K562 (cell line): Measurements from ENCODE around the gene SPATA45. TPM values are rescaled to one million over a fixed set of nuclear protein-coding genes. Genes with fewer than 3 reads are reported as not detected.

Experiments
- ATAC-seq: fragments of 200-7000 bp; cut with Tn5 transposase; 3 replicates; pipeline ENCODE4 v1.9.1; 2020; ENCODE audit warnings: moderate library complexity
- BruUV-seq: library from RNA; stranded (reverse); fragments of 400-500 nt; replicated peaks from 2 replicates; lab custom pipeline; 2021; lab: Mats Ljungman, UMichigan
- CTCF ChIA-PET: fragments of 300-600 bp; formaldehyde crosslinking; extraction: SDS; loops from one replicate; lab custom pipeline; 2021; ENCODE audit warnings: low intra/inter-chr PET ratio; lab: Yijun Ruan, JAX
- POLR2A ChIA-PET: fragments of 300-600, 350-650 bp; sonication (Branson Sonifier 250); formaldehyde crosslinking; extraction: SDS; loops from one replicate; lab custom pipeline; 2021; ENCODE audit warnings: antibody characterized with exemption, inconsistent platforms; lab: Yijun Ruan, JAX
- DNase-seq, 4 experiments: peaks; one replicate each; pipeline versions ENCODE4 v3.0.0 to v3.0.0-alpha.2; 2011 to 2018; ENCODE audit warnings: low spot score in 3 of 4, mixed read lengths in 3 of 4; ENCODE audit errors: extremely low read depth in 1 of 4
- FAIRE-seq: peaks from 2 replicates; lab custom pipeline; 2011; peaks lifted over from hg19 to GRCh38; lab: Jason Lieb, UNC
- H2AFZ ChIP-seq: 2 replicates; pipeline ENCODE4 v1.6.0; 2011; ENCODE audit warnings: low read depth, low read length, control low read depth, inconsistent platforms
- H3K27ac ChIP-seq: fragments of 200-600 bp; 3 replicates; pipeline ENCODE4 v1.8.0; 2011; ENCODE audit warnings: low read depth, mild to moderate bottlenecking, control low read depth, inconsistent platforms, low read length, moderate library complexity, mixed read lengths; ENCODE audit errors: extremely low read depth
- H3K27me3 ChIP-seq, 2 experiments: fragments of 300-600 bp in 1 of 2; 2 replicates in 1 of 2; 3 replicates in 1 of 2; pipeline versions ENCODE4 v1.6.0 to v1.8.0; 2011; ENCODE audit warnings: inconsistent platforms in 2 of 2, low read length in 2 of 2, mild to moderate bottlenecking in 1 of 2, mixed read lengths in 1 of 2, moderate library complexity in 1 of 2; ENCODE audit not compliant: control insufficient read depth in 2 of 2, insufficient read depth in 2 of 2
- H3K36me3 ChIP-seq: fragments of 300-600 bp; 3 replicates; pipeline ENCODE4 v1.8.0; 2011; ENCODE audit warnings: mild to moderate bottlenecking, low read length, inconsistent platforms; ENCODE audit not compliant: control insufficient read depth, insufficient read depth
- H3K4me1 ChIP-seq, 2 experiments: fragments of 200-600 bp in 1 of 2; replicated peaks in 1 of 2; 2 replicates in 1 of 2; 3 replicates in 1 of 2; pipeline versions ENCODE4 v1.5.1 to v1.8.0; 2011; ENCODE audit warnings: inconsistent platforms in 2 of 2, low read length in 2 of 2, mild to moderate bottlenecking in 1 of 2, mixed read lengths in 1 of 2, moderate library complexity in 1 of 2; ENCODE audit not compliant: control insufficient read depth in 2 of 2, insufficient read depth in 2 of 2
- H3K4me2 ChIP-seq: 2 replicates; pipeline ENCODE4 v1.6.1; 2011; ENCODE audit warnings: low read length, control low read depth, inconsistent platforms, mixed read lengths; ENCODE audit not compliant: insufficient read depth
- H3K4me3 ChIP-seq: fragments of 200-600 bp; sonication (generic), shearing (Covaris generic); 2 replicates; pipeline ENCODE4 v1.5.1; 2016; ENCODE audit warnings: control low read depth, inconsistent platforms
- H3K79me2 ChIP-seq: fragments of 200-600 bp; 3 replicates; pipeline ENCODE4 v1.8.0; 2011; ENCODE audit warnings: low read length, inconsistent platforms; ENCODE audit not compliant: control insufficient read depth, insufficient read depth
- H3K9ac ChIP-seq, 2 experiments: 2 replicates each; pipeline versions ENCODE4 v1.6.0 to v1.6.1; 2011; ENCODE audit warnings: low read depth in 2 of 2, low read length in 2 of 2, control low read depth in 1 of 2, inconsistent platforms in 1 of 2, mild to moderate bottlenecking in 1 of 2, mixed read lengths in 1 of 2; ENCODE audit not compliant: insufficient read depth in 1 of 2
- H3K9me1 ChIP-seq: one replicate; pipeline ENCODE4 v1.6.0; 2011; ENCODE audit warnings: inconsistent platforms, mild to moderate bottlenecking, low read length, moderate library complexity; ENCODE audit not compliant: control insufficient read depth, insufficient read depth
- H3K9me3 ChIP-seq: replicated peaks from 2 replicates; pipeline ENCODE4 v1.5.1; 2011; ENCODE audit warnings: low read depth, low read length, inconsistent platforms; ENCODE audit not compliant: control insufficient read depth, insufficient read depth
- H4K20me1 ChIP-seq: replicated peaks from 2 replicates; pipeline ENCODE4 v1.6.1; 2011; ENCODE audit warnings: low read length, inconsistent platforms, mixed read lengths; ENCODE audit not compliant: control insufficient read depth, insufficient read depth
- BCOR ChIP-seq: fragments of 450-650 bp; IDR thresholded peaks from 2 replicates; pipeline ENCODE4 v1.6.1; 2016
- CBFB ChIP-seq: sonication (generic); formaldehyde crosslinking; IDR thresholded peaks from 2 replicates; pipeline ENCODE4 v1.4.0; 2020; ENCODE audit warnings: mild to moderate bottlenecking, missing genetic modification reagents
- CCNT2 ChIP-seq: IDR thresholded peaks from 2 replicates; pipeline ENCODE4 v1.6.1; 2011; ENCODE audit warnings: borderline replicate concordance, low read depth, mild to moderate bottlenecking, moderate library complexity, mixed read lengths, low read length; ENCODE audit not compliant: insufficient read length; ENCODE audit errors: extremely low read depth
- EP400 ChIP-seq: fragments of 450-650 bp; IDR thresholded peaks from 2 replicates; pipeline ENCODE4 v1.6.1; 2017; ENCODE audit warnings: antibody characterized with exemption, mild to moderate bottlenecking, moderate library complexity
- HIVEP1 ChIP-seq: fragments of 250-450 bp; sonication (Bioruptor Pico); IDR thresholded peaks from 2 replicates; pipeline ENCODE4 v1.4.0; 2020; ENCODE audit warnings: mild to moderate bottlenecking
- LEF1 ChIP-seq: fragments of 450-650 bp; IDR thresholded peaks from 2 replicates; pipeline ENCODE4 v1.6.1; 2016; ENCODE audit warnings: mild to moderate bottlenecking
- MAFF ChIP-seq: IDR thresholded peaks from 2 replicates; pipeline ENCODE4 v1.6.1; 2012; ENCODE audit warnings: low read length, improper control_type of control experiment
- MAFG ChIP-seq: fragments of 450-650 bp; conservative IDR thresholded peaks from 2 replicates; pipeline ENCODE4 v1.6.1; 2016; ENCODE audit warnings: missing genetic modification characterization, missing compliant biosample characterization
- NFE2 ChIP-seq: IDR thresholded peaks from 2 replicates; pipeline ENCODE4 v1.6.1; 2014; ENCODE audit warnings: antibody characterized with exemption, low read depth
- NR2C1 ChIP-seq, 2 experiments: fragments of 450-650 bp; IDR thresholded peaks; 2 replicates each; pipeline ENCODE4 v1.6.1; 2017; ENCODE audit warnings: mild to moderate bottlenecking in 2 of 2, antibody characterized with exemption in 1 of 2, inconsistent platforms in 1 of 2, missing compliant biosample characterization in 1 of 2, missing genetic modification characterization in 1 of 2
- XRCC3 ChIP-seq: fragments of 450-650 bp; IDR thresholded peaks from 2 replicates; pipeline ENCODE4 v1.6.1; 2017; ENCODE audit warnings: mild to moderate bottlenecking, moderate library complexity
- ZNF583 ChIP-seq: fragments of 250-450 bp; sonication (Bioruptor Pico); IDR thresholded peaks from 2 replicates; pipeline ENCODE4 v1.4.0; 2020
- WGBS: fragments of 100-300 bp; shearing (Covaris generic); methylation state at CpG from one replicate; pipeline ENCODE4 v1.1.6; 2016; ENCODE audit warnings: low coverage, mixed read lengths; ENCODE audit not compliant: insufficient coverage; ENCODE audit errors: missing lambda C conversion rate; 5-methylcytosine and 5-hydroxymethylcytosine counted together
- in situ Hi-C: fragments of 300-500 bp; cut with MboI; formaldehyde crosslinking; loops from 4 replicates; pipeline ENCODE4 v1.15.0; 2018; ENCODE audit warnings: inconsistent platforms, mixed read lengths
- intact Hi-C: fragments of 100-400 bp; cut with micrococcal nuclease; formaldehyde crosslinking; loops from 2 replicates; pipeline ENCODE4 v1.14.2; 2022
- polyA plus RNA-seq, 8 experiments: library from polyadenylated mRNA; depleted of rRNA in 4 of 8; stranded (reverse) in 5 of 8; unstranded in 3 of 8; fragments of >200 nt; fragmentation: Nextera tagmentation in 2 of 8; fragmentation: Illumina TruSeq in 1 of 8; extraction: Ambion mirVana in 2 of 8; extraction: Trizol in 1 of 8; gene quantifications; 2 replicates each; pipeline versions ENCODE4 v1.2.1 to v1.2.3, GENCODE V29; 2011 to 2014; ENCODE audit warnings: inconsistent platforms in 1 of 8, missing spikeins in 1 of 8
- total RNA-seq, 7 experiments: library from RNA; depleted of rRNA in 6 of 7; stranded (reverse); fragments of >200 nt in 6 of 7; fragmentation: Illumina TruSeq in 2 of 7; extraction: Trizol in 2 of 7; gene quantifications; 2 replicates each; pipeline versions ENCODE4 v1.2.1 to v1.2.3, GENCODE V29; 2011 to 2021; ENCODE audit warnings: low replicate concordance in 1 of 7
- TF ChIP-seq, protein P1 (sequence below): sonication (generic); formaldehyde crosslinking; IDR thresholded peaks from 2 replicates; pipeline ENCODE4 v1.9.0; 2022; ENCODE audit warnings: mild to moderate bottlenecking, missing genetic modification reagents
- TF ChIP-seq, protein P2 (sequence below): fragments of 450-650 bp; IDR thresholded peaks from 2 replicates; pipeline ENCODE4 v1.6.1; 2016; ENCODE audit warnings: low read depth

The SPATA45 gene
- total and polyA plus RNA-seq, 9 of the 15 experiments (the other 6 are each of a cell fraction or from before 2014, with no cell fraction given) = 0.18 TPM; not detected in 8

DNA sequence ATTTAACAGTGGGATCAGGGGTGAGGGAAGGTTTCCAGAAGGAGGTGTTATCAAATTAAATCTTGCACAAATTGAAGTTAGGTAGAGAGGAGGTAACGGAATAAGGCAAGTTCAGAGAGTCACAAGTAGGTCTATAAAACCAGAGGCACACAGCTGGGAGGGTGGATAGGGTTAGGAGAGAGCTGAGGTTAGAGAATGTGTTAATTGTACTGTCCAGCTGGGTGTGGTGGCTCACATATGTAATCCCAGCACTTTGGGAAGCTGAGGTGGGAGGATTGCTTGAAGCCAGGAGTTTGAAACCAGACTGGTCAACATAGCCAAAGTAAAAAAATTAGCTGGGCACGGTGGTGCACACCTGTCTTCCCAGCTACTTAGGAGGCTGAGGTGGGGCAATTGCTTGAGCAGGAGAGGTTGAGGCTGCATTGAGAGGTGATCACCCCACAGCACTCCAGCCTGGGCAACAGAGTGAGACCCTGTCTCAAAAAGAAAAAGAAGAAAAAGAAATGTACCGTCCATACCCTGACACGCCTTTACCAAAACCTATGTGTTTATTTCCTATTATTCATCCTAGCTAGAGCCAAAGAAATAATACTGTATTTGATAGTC, 20.2 kb downstream of the SPATA45 start (continued):
- TF ChIP-seq HIVEP1 (CRISPR knock-in tag) = no peak
- TF ChIP-seq NFE2 = no peak
- TF ChIP-seq, protein P1, sequence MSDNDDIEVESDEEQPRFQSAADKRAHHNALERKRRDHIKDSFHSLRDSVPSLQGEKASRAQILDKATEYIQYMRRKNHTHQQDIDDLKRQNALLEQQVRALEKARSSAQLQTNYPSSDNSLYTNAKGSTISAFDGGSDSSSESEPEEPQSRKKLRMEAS (CRISPR knock-in tag) = no peak
- no peak for TF ChIP-seq CBFB (CRISPR knock-in tag)
- no peak for TF ChIP-seq CCNT2
- no peak for TF ChIP-seq MAFG (tag)
- no peak for TF ChIP-seq NR2C1 (IDR thresholded peaks at IDR 0.05)
- no peak for TF ChIP-seq NR2C1 (tag; IDR thresholded peaks at IDR 0.05)
- no peak for TF ChIP-seq ZNF583 (CRISPR knock-in tag)
- TF ChIP-seq MAFF = no peak
- TF ChIP-seq BCOR = no peak

DNA sequence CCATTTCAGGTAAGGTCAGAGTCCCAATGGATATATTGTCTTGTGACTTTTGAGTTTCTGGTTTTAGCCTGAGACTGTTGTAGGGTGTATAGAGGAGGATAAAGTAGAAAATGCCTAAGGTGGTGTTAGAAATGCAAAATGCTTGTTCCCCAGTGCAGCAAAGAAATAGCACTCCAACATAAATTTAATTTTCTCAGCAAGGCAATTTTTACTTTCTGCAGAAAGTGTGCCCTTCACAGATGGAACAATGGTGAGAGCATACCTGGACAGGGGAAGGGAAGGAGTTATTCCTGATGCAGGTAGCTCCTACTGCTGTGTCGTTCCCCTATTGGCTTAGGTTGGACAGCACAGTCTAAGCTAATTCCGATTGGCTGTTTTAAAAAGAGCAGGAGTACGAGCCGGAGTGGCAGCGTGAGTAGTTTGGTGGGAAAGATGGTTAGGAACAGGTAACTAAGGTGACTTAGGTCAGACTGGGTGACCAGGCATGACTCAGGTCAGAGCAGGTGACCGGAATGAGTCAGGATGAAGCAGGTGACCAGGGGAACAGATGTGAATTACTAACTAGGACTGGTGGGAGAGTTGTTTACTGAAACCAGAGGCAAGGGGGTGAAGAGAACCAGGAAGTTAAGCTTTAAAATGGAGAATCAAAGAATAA, 21.5 kb downstream of the SPATA45 start:
- Histone ChIP-seq H3K27ac (no peak overlapping the region), H3K4me2 (no peak overlapping the region), H3K9me1 (no peaks in the 10 kb centered on the region), H3K27me3 (0 out of 5 replicates have a peak, but pooled peaks cover 0 to 4% of the 10 kb centered on the region in 2 experiments), H3K79me2 (no peaks in the 10 kb centered on the region), H3K9me3 (peaks cover 9% of the 10 kb centered on the region), H4K20me1 (no peaks in the 10 kb centered on the region), H3K4me3 (no peak overlapping the region), H3K4me1 (no peaks in the 10 kb centered on the region), H3K9ac (no peak overlapping the region), H3K36me3 (no peaks in the 10 kb centered on the region), H2AFZ (no peak overlapping the region)
- ChIA-PET CTCF (no interaction called here), POLR2A (interaction anchor here (1.2 kb wide), 1 partner anchor 11 kb away, joined by 3 read pairs; no protein-coding TSS in a partner anchor)
- in situ Hi-C loops (no loop called here), intact Hi-C loops (no loop called here)
- WGBS = 51% methylated on average over 6 of the region's 6 CpGs
- FAIRE-seq (no peak), DNase-seq (no peak), ATAC-seq (no peak)
- no TSS peak for BruUV-seq
- TF ChIP-seq LEF1 (peak; percentile 33; the same call in 1 of the 2 replicates), EP400 (no peak), XRCC3 (peak; percentile 94)
- TF ChIP-seq, protein P2, sequence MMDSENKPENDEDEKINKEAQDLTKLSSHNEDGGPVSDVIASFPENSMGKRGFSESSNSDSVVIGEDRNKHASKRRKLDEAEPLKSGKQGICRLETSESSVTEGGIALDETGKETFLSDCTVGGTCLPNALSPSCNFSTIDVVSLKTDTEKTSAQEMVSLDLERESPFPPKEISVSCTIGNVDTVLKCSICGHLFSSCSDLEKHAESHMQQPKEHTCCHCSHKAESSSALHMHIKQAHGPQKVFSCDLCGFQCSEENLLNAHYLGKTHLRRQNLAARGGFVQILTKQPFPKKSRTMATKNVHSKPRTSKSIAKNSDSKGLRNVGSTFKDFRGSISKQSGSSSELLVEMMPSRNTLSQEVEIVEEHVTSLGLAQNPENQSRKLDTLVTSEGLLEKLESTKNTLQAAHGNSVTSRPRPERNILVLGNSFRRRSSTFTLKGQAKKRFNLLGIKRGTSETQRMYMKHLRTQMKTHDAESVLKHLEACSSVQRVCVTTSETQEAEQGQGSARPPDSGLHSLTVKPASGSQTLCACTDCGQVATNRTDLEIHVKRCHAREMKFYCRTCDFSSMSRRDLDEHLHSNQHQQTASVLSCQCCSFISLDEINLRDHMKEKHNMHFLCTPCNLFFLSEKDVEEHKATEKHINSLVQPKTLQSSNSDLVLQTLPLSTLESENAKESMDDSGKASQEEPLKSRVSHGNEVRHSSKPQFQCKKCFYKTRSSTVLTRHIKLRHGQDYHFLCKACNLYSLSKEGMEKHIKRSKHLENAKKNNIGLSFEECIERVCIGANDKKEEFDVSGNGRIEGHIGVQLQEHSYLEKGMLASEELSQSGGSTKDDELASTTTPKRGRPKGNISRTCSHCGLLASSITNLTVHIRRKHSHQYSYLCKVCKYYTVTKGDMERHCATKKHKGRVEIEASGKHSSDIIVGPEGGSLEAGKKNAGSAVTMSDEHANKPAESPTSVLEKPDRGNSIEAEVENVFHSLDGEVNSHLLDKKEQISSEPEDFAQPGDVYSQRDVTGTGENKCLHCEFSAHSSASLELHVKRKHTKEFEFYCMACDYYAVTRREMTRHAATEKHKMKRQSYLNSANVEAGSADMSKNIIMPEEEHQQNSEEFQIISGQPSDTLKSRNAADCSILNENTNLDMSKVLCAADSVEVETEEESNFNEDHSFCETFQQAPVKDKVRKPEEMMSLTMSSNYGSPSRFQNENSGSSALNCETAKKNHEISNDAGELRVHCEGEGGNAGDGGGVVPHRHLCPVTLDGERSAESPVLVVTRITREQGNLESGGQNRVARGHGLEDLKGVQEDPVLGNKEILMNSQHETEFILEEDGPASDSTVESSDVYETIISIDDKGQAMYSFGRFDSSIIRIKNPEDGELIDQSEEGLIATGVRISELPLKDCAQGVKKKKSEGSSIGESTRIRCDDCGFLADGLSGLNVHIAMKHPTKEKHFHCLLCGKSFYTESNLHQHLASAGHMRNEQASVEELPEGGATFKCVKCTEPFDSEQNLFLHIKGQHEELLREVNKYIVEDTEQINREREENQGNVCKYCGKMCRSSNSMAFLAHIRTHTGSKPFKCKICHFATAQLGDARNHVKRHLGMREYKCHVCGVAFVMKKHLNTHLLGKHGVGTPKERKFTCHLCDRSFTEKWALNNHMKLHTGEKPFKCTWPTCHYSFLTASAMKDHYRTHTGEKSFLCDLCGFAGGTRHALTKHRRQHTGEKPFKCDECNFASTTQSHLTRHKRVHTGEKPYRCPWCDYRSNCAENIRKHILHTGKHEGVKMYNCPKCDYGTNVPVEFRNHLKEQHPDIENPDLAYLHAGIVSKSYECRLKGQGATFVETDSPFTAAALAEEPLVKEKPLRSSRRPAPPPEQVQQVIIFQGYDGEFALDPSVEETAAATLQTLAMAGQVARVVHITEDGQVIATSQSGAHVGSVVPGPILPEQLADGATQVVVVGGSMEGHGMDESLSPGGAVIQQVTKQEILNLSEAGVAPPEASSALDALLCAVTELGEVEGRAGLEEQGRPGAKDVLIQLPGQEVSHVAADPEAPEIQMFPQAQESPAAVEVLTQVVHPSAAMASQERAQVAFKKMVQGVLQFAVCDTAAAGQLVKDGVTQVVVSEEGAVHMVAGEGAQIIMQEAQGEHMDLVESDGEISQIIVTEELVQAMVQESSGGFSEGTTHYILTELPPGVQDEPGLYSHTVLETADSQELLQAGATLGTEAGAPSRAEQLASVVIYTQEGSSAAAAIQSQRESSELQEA = no peak
